Pons (tissue), 1 donor: ENCODE measurements around the gene MRPL22.
A peak's percentile ranks its signal among the peaks of the same experiment; 100 is the strongest.
"Not testable (repeated sequence)": the region's sequence is repeated elsewhere in the genome, so short reads cannot be mapped to it uniquely, and the experiment has no call there.

Source experiments
- DNase-seq: peaks from one replicate; pipeline ENCODE4 v3.0.0-alpha.2; 2016; ENCODE audit warnings: low spot score

MRPL22 gene

DNA sequence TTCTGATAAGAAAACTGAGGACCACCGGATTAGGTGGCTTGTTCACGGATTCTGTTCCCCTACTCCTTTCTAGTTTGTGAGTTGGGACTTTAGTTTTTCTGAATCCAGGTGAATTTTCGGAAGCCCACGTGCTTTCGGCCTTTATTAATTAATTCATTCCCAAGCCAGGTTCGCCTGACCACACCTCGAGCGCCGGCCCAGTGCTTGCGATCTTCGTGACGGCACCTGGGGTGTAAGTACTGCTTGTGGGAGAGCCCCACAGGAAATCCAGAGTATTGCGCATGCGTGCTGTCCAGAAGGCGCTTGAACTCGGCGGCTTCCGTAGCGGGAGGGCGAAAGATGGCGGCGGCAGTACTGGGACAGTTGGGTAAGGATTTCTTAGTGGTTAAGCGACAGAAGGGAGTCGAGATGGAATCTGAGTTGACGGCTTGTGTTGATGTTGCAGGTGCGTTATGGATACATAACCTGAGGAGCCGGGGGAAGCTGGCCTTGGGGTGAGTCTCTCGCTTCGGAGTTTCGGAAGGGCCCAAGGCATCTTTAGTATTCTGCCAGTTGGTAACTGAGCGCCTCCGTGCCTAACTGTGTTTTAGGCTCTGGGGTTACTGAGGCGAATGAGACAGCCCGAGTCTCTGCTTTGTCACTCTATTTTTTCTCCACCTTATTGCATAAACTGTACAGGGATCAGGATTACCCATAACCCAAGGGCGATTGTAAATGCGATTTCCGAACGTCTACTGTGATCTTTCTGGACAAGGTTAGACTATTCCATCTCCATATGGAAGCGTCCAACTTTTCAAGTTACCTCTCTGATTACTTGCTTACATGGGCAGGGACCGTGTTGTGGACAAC, at the start of gene MRPL22:
MRPL22 (plus strand) TSS at position 302 of the 849 bp plus-strand sequence; CDS start at position 340, 38 bp downstream.
- peak; percentile 85 for DNase-seq

DNA sequence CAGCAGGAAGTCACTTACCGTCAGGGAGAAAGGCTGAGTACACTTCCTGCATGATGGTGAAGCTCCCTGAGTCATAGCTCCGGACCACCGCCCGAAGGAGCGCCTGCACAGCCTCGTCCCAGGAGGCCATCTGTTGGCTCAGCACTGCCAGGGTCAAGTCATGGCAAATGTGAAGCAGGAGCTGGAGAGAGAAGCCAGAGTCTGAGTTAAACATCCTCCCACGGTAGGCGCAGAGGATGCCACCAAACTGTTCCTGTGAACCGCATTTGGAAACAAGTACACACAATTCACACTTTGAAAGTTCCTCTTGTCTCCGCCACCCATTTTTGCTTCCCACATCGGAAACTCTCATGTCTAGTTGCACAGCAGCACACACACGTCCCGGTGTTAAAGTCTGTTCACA, 48.5 kb upstream of the MRPL22 start:
- DNase-seq = no peak

DNA sequence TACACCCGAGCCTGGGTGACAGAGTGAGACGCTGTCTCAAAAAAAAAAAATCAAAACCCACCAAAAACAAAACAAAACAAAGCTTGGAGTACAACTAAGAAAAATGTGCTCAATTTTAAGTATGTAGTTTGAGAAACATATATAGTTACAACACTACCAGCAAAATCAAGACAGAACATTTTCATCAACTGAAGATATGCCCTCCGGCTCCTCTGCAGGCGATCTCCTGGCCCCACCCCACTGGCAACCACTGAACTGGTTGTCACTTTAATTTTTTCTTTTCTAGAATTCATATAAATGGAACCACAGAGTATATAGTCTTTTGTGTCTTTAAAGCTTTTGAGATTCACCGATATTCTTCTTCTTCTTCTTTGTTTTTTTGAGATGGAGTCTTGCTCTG, 47.5 kb upstream of the MRPL22 start:
- no peak for DNase-seq

DNA sequence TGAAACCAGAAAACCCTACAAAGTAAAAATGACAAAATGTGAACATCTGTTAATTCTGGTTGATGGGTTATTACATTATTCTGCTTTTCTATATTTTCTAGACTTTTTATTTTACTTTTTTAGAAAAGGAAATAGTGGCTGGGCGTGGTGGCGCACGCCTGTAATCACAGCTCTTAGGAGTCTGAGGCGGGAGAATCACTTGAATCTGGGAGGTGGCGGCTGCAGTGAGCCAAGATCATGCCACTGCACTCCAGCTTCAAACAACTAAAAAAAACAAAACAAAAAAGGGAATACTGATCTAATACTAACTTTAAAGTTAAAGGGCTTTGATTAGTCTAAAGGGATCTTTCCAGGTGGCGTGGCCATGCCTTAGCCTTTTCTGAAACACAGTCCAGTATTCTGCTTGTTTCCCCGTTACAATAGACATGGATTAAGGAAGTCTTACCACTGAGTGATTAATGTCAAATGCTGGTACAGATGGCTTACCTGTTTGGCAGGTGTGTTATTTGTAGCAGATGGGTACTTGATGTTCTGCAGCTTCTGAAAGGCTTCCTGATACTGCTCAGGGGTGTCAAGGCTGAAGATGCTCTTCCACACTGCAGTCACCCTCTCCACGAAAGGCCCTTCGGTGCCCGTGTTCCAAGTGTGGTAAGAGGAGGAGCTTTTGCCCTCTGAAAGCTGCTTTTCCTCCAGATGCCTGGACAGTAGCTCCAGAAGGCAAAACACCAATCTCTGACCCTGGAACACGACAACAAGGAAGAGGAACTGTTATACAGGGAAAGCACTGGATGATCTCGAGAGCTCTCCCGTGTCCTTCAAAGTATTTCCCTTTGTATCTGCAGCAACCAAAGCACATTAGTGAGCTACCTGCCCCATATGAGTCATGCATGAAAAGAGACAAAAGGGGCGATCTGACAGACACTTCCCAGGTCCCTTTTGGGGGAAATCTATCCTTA, 45.0 kb upstream of the MRPL22 start:
- DNase-seq = no peak

DNA sequence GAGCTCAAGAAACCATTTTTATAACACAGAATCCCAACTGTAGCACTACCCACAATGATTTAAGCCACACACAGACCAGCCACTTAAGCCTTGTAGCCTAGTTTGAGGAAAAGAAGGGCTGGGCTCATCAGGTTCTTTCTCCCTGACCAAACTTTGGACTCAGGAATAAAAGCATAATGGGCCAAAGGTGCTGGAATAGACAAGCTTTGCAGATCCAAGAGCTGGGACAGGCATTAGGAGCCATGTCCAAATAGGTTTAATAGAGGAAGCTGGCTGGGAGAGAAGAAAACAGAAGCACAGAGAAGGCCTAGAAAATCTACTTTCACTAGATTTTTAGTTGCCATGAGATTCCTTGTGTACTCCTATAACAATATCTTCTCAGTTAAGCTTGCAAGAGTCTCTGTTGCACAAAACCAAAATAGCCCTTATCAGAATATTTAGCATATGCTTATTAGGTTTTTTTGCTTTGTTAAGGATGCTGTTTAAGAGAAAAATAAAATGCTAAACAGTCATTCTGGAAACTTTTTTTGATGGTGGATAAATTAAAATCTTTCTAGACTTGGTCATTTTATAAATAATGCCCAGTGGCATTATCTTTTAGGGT, 44.2 kb upstream of the MRPL22 start:
- no peak for DNase-seq

DNA sequence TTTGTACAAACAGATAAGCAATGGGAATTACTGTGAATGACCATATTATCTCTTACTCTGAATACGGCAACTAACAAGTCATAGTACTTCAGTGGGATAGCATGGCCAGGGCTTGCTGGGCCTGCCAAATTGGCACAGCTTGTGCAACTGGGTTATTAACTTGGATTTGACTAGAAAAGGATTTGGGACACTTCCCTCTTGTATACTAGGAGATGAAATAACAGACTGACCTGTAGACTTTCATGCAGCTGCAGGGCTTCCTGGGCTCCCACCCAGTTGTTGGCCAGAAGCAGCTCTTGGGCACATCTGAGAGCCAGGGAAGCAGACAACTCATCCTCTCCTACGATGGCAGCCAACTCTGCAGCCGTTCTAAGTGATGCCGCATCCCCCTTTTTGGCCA, 42.7 kb upstream of the MRPL22 start:
- peak; percentile 26 for DNase-seq

DNA sequence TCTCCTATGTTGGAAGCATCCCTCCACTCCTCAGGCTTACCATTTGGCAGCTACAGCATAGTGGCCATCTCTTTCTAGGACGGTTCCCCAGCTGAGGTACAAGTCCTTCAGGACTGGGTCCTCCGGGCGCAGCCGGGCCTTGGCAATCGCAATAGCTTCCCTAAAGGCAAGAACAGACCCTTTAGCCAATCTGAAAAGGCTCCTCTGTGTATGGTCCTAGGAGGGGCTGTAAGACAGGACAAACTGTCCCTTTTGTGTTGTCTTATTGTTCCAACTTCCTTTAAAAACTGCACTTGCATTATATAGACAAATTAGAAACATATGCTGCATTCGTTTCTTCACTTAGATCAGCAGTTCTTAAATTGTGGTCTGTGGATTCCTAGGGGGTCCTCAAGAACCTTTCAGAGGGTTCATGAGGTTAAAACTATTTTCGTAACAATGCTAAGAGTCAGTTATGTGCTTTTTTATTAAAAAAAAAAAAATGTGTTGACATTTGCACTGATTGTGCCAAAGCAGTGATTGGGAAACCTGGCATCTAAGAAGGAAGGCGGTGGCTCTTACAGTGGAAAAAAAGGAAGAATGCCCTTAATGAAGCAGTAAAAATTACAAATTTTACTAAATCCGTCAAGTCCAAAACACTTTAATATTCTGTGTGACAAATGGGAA, 41.6 kb upstream of the MRPL22 start:
- DNase-seq = no peak

DNA sequence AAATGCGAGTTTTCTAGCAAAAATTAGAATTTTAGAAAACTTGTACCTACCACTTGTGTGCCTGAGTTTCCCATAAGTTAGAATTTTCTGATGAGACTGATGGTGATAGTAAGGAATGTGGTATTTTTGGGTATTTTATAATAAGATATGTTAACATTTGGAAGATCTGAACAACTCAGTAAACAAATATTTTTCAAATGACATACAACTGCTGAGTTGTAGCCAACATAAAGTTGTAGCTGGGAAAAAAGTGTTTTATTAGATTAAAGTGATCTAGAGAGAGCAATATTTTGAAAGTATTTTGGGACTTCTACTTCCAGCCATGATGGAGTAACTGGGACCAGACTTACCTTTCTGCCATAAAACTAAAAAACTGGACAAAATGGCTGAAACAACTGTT, 40.8 kb upstream of the MRPL22 start:
- no peak for DNase-seq

DNA sequence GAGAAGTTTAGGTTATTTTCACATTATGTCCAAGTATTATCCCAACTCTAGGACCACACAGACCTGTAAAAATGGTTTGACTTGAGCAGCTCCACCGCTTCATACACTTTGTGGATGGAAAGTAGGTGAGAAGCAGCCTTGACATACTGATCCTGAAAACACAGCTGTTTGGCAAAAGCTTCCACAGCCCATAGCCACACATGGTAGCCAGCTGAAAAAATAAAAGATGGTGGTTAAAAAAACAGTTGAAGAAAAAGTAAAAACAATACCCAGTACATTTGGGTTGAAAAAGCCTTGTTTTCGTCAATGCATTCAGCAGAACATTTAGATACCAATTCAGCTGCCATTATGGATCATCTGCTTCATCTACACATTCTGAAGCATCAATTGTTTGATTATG, 39.6 kb upstream of the MRPL22 start:
- DNase-seq = no peak

DNA sequence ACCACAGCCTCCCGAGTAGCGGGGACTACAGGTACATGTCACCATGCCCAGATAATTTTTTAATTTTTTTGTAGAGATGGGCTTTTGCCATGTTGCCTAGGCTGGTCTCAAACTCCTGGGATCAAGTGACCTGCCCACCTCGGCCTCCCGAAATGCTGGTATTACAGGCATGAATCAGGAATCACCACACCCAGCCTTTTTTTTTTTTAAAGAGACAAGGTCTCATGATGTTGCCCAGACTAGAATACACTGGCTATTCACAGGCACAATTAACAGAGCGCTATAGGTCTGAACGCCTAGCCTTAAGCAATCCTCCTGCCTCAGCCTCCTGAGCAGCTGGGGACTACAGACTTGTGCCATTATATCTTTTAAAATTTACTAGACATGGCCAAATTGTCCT, 39.0 kb upstream of the MRPL22 start:
- DNase-seq = no peak

DNA sequence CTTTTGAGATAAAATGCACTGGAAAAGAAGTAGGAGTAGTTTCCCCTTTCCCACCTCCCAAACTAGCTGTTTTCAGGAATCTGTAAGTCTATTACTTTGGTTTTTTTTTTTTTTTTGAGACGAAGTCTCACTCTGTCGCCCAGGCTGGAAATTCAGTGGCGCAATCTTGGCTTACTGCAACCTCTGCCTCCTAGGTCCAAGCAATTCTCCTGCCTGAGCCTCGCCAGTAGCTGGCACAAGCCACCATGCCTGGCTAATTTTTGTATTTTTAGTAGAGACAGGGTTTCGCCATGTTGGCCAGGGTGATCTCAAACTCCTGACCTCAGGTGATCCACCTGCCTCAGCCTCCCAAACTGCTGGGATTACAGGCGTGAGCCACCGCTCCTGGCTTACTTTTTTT, 35.3 kb upstream of the MRPL22 start:
- DNase-seq = not testable (repeated sequence)

DNA sequence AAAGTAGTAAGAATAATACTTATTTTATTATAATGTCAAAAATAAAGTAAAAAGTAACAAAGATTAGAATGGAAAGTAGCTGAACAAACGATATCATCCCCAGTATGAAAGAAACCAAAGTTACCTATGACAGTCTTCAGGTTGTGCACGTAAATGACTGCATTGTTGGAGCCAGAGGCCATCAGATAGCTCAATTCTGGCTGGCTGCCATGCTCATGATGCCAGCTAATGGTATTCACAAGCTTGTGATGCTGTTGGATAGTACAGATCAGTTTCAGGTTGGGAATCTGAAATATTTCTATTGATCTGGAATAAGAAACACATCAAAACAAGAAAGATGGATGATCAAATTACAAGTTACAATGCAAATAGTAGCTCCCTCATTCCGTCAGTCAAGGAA, 24.0 kb upstream of the MRPL22 start:
- DNase-seq = no peak

DNA sequence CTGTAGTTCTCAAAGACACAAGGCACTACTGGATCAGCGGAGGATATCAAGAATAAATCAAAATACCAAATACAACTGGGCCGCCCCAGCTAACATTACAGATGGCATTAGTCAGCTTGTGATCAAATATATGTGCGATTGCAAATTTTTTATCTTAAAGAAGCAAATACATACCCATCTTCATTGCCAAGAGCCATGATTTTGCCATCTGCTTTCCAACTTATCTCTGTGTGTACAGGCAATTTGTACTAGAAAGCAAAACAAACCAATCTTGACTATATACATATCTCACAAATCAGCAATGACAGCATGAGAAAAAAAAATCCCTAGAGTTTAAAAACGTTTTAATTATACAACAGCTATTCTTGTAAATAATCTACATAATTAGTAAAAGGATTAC, 23.1 kb upstream of the MRPL22 start:
- no peak for DNase-seq

DNA sequence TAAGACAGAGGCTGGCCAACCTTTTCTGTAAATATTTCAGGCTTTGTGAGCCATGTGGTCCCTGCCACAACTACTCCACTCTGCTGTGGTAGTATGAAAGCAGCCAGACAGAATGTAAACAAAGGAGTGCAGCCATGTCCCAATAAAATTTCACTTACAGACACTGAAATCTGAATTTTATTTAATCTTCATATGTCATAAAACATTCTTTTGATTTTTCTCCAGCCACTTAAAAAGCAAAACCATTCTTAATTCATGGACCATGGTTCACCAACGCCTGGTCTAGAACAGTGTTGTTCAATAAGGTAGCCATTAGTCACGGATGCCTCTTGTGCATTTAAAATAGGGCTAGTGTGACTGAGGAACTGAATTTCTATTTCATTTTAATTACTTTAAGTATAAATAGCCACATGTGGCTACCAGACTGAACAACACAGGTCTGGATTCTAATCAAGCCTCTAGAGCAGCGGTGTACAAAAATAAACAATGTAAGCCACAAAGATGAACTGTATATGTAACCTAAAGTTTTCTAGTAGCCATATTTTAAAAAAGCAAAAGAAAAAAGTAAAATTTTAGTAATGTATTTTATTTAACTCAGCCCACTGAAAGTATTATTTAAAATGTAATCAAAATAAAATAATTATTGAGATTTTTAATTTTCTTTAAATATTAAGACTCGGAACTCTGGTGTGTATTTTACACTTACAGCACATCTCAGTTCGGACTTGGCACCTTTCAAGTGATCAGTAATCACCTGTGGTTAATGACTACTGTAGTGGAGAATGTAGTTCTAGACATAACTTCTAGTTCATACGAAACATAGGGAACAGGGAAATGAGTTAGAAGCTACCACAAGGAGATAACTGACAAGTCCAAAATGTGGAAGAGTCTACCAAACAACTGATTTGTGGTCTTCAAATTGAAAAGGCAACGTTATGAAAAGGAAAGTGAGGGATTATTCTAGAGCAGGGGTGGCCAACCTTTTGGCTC, 17.1 kb upstream of the MRPL22 start:
- DNase-seq = no peak

DNA sequence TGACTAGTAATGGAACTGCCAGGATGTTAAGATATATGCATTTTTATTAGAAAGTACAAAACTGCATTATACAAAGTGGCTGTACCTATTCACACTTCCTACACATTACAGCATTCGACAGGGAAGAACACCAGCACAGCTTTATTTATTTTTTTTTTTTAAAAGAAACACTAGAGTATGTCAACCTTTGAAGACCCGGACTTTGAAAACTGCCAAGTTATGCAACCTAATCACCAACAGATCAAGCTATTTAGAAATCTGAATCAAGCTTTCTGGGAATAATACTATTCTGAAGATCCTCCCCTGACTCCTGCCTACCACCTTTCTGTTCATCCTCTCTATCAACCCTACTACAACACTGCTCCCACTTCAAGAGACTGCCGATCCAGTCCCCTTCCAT, 7.3 kb upstream of the MRPL22 start:
- no peak for DNase-seq

DNA sequence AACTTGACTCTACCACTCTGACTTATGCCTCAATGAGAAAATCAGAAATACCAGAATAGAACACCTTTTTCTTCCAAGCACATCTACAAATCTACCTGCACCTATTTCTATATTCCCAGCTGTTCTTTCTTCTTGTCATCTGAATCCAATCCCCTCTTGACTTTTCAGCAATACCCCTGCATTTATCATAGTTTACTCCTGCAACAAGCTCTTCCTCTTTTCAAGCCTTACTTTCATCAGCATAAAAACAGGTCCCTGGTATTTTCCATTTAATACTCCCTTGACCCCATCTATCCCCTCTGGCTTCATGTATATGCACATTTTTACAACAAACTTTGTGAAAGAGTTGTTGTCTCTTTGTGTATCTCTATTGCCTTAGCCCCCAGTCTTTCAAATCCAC, 6.0 kb upstream of the MRPL22 start:
- no peak for DNase-seq

DNA sequence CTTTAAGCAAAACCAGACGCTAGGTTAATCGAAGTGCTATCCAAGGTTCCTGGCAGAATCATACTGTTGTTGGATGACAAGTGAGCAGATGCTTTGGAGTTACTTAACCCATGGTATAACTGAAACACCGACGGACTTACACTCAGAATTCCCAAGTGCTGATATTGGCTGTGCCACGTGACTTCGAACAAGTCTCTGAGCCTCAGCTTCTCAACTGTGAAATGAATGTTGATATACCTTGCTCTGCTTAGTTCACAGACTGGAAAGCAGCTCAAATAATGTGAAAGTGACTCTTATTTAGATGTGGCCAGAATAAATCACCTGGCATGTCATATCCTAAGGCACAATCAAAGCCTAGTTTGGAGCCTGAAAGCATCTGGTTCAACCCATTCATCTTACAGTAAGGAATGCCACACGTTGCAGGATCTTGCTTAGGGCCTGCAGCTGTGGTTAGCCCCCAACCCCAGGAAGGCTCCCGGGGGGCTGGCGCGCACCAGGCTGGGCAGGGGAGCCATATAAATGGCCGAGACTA, 3.6 kb upstream of the MRPL22 start:
- DNase-seq = no peak

DNA sequence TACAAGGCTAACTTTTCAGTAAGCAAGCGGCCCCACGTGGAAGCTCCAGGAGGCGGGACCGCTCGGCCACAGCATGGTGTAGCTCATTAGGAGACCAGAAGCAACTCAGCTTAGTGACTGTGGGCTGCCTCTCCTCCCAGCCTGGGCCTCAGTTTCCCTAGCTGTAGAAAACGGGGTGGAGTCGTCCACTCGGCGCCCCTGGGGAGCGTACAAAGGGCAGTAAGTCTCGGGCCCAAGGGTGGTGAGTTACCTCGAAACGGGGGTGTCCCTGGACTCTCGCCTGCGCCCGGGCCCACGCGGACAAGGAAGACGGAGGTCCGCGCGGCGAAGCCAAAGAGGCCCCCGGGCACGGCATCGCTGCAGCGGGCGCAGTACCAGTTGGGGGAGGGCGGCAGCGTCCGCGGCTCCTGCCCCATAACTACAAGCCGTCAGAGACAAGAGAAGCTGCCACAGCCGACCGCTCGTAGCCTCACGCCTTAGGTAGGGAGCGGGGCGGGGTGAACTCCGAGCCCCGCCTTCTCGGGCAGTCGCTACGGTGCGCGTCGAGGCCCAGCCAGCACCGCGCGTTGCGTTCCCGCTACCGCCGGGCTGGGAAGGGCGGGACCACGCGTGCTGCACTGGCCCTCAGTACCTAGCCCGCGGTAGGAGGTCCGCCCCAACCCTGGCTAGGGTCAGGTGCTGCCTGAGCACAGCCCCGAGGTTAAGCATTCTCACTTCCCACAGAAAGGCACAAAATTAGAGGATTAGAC, 3.0 kb upstream of the MRPL22 start, which contains the start of gene GEMIN5:
GEMIN5 (minus strand) TSS at position 494 of the 749 bp plus-strand sequence; CDS start at position 416, 78 bp downstream.
- peak; percentile 76 for DNase-seq

DNA sequence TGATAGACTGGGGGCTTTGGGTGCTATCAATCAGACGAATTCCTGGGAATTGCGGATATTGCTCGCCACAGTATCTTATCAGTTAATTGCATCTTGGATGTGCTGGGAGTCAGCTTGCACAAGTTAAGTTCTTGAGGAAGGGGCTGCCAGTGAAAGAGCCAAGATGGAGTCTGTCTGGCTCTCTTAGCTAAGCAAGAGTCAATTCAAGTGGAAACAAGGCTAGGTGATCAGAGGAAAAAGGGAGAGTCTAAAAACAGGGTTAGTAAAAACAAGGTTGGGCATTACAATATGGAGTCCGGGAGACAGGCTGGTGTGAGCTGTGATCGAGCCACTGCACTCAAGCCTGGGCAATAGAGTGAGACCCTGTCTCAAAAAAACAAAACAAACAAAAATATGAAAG, 1.5 kb upstream of the MRPL22 start:
- DNase-seq = not testable (repeated sequence)

DNA sequence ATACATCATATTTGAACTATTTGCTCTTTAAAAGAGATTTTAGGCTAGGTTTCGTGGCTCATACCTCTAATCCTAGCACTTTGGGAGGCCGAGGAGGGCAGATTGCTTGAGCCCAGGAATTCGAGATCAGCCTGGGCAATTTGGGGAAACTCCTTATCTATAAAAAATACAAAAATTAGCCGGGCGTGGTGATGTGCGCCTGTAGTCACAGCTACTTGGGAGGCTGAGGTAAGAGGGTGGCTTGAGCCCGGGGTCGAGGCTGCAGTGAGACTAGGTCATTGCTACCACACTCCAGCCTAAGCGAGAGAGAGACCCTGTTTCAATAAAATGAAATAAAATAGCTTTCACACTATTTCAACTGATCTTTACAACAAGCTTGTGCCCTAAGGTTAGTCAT, 500 bp upstream of the MRPL22 start:
- no peak for DNase-seq
